ENCODE measurements around the gene GRN. TPM values are rescaled to one million over a fixed set of nuclear protein-coding genes. Genes with fewer than 3 reads are reported as not detected.
"Not testable (repeated sequence)": the region's sequence is repeated elsewhere in the genome, so short reads cannot be mapped to it uniquely, and the experiment has no call there.

Gene GRN
- polyA plus RNA-seq, 1 of the 3 experiments (the other 2 are of a cell fraction) = 442 TPM

GRCh38 chr17:44346064-44346844 is 1.2 kb downstream of the GRN start:
- no peaks in the 10 kb centered on the region for H3K9me2 ChIP-seq
- no peaks in the 10 kb centered on the region for H3K9me3 ChIP-seq
- H3K36me3 ChIP-seq (replicated peaks in 1 of 2; ENCODE audit: control insufficient read depth in 1 of 2, insufficient read depth in 2 of 2, low read length in 1 of 2) = peaks cover 0 to 15% of the 10 kb centered on the region in 2 experiments
- H2AFZ ChIP-seq (ENCODE audit: low read depth) = no peak overlapping the region
- peak; percentile 33 for DNase-seq
- peak overlapping the region; percentile 83 to 98 for H3K4me3 ChIP-seq (ENCODE audit: low read depth in 2 of 2, low read length in 1 of 2)
- no peaks in the 10 kb centered on the region for H3K27me3 ChIP-seq (ENCODE audit: insufficient read depth)
- peaks cover 7% of the 10 kb centered on the region; the same call in 1 of the 2 replicates for H4K20me1 ChIP-seq (ENCODE audit: insufficient read depth)
- no peaks in the 10 kb centered on the region for H3F3A ChIP-seq (replicated peaks; ENCODE audit: insufficient read depth)
- 82% methylated on average over 10 of the region's 13 CpGs for WGBS (ENCODE audit: low lambda C conversion rate)
- peaks cover 0 to 13% of the 10 kb centered on the region in 2 experiments; a peak in 1 of 4 replicates for H3K4me1 ChIP-seq (ENCODE audit: control insufficient read depth in 1 of 2, insufficient read depth in 2 of 2, low read depth in 1 of 2, low read length in 1 of 2)
- H3K4me2 ChIP-seq = peak overlapping the region; percentile 97
- peaks cover 21% of the 10 kb centered on the region for H3K79me2 ChIP-seq (ENCODE audit: insufficient read depth)
- ChIA-PET POLR2A (interaction anchor here (0.7 to 1.6 kb wide), 6 partner anchors 13 to 153 kb away, joined by 3 to 7 read pairs (median 3); partner anchors contain the start of genes FAM171A2 and SLC25A39), CTCF (interaction anchor here (0.8 to 3.6 kb wide), 22 partner anchors 11 to 437 kb away, joined by 3 to 53 read pairs (median 6); partner anchors contain the start of genes FAM171A2, HDAC5, SLC25A39 and TMUB2)
- peak overlapping the region in 1 of 2 experiments; percentile 40; a peak in 1 of 4 replicates for H3K27ac ChIP-seq (ENCODE audit: low read depth in 2 of 2, low read length in 1 of 2)
- peak overlapping the region; percentile 84 for H3K9ac ChIP-seq
- no peak for TF ChIP-seq TCF12 (IDR thresholded peaks at IDR 0.05)
- TF ChIP-seq GABPA (IDR thresholded peaks at IDR 0.05; ENCODE audit: low read depth) = no peak
- TF ChIP-seq POLR2AphosphoS5 (IDR thresholded peaks at IDR 0.05; ENCODE audit: low read depth, low read length) = no peak
- no peak for TF ChIP-seq YY1 (IDR thresholded peaks at IDR 0.05; ENCODE audit: low read depth)
- TF ChIP-seq JUND (IDR thresholded peaks at IDR 0.05) = no peak
- TF ChIP-seq, protein P1, sequence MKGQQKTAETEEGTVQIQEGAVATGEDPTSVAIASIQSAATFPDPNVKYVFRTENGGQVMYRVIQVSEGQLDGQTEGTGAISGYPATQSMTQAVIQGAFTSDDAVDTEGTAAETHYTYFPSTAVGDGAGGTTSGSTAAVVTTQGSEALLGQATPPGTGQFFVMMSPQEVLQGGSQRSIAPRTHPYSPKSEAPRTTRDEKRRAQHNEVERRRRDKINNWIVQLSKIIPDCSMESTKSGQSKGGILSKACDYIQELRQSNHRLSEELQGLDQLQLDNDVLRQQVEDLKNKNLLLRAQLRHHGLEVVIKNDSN (IDR thresholded peaks at IDR 0.05; ENCODE audit: borderline replicate concordance, low read depth) = no peak
- TF ChIP-seq REST (IDR thresholded peaks at IDR 0.05; ENCODE audit: low read depth, low read length) = no peak
- no peak for TF ChIP-seq FOSL2 (IDR thresholded peaks at IDR 0.05; ENCODE audit: borderline replicate concordance, low read depth)

GRCh38 chr17:44347206-44348055 is 2.3 kb downstream of the GRN start:
- H3K27me3 ChIP-seq (ENCODE audit: insufficient read depth); H3K4me3 ChIP-seq (ENCODE audit: low read depth in 2 of 2, low read length in 1 of 2); H4K20me1 ChIP-seq (ENCODE audit: insufficient read depth); H3K4me2 ChIP-seq; POLR2A ChIA-PET; DNase-seq; H3K9ac ChIP-seq; H3K27ac ChIP-seq (ENCODE audit: low read depth in 2 of 2, low read length in 1 of 2); H3K9me2 ChIP-seq; H3F3A ChIP-seq (replicated peaks; ENCODE audit: insufficient read depth); H3K9me3 ChIP-seq; H2AFZ ChIP-seq (ENCODE audit: low read depth): not testable (repeated sequence)
- CTCF ChIA-PET = interaction anchor here (1.2 to 5.4 kb wide), 2 partner anchors 14 to 137 kb away, joined by 3 to 85 read pairs; partner anchors contain the start of gene FAM171A2
- H3K79me2 ChIP-seq (ENCODE audit: insufficient read depth) = peaks cover 21% of the 10 kb centered on the region
- peaks cover 0 to 26% of the 10 kb centered on the region in 2 experiments for H3K36me3 ChIP-seq (replicated peaks in 1 of 2; ENCODE audit: control insufficient read depth in 1 of 2, insufficient read depth in 2 of 2, low read length in 1 of 2)
- peaks cover 0 to 13% of the 10 kb centered on the region in 2 experiments; a peak in 1 of 4 replicates for H3K4me1 ChIP-seq (ENCODE audit: control insufficient read depth in 1 of 2, insufficient read depth in 2 of 2, low read depth in 1 of 2, low read length in 1 of 2)
- WGBS (ENCODE audit: low lambda C conversion rate) = 85% methylated on average over 18 of the region's 18 CpGs

Data from SK-N-SH (cell line).